Stimulated activated CD4-positive, alpha-beta T cell treated with anti-CD3 and anti-CD28 coated beads, Interleukin-4, amount 100 ng/mL, for 4 hours (primary cell): ENCODE measurements around the gene OR8H2.
"Not testable (repeated sequence)": the region's sequence is repeated elsewhere in the genome, so short reads cannot be mapped to it uniquely, and the experiment has no call there.

ENCODE experiments used
- DNase-seq, 2 experiments: peaks; one replicate each; pipeline ENCODE4 v3.0.0-alpha.2; 2020

OR8H2 gene, protein sequence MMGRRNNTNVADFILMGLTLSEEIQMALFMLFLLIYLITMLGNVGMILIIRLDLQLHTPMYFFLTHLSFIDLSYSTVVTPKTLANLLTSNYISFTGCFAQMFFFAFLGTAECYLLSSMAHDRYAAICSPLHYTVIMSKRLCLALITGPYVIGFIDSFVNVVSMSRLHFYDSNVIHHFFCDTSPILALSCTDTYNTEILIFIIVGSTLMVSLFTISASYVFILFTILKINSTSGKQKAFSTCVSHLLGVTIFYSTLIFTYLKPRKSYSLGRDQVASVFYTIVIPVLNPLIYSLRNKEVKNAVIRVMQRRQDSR

DNA sequence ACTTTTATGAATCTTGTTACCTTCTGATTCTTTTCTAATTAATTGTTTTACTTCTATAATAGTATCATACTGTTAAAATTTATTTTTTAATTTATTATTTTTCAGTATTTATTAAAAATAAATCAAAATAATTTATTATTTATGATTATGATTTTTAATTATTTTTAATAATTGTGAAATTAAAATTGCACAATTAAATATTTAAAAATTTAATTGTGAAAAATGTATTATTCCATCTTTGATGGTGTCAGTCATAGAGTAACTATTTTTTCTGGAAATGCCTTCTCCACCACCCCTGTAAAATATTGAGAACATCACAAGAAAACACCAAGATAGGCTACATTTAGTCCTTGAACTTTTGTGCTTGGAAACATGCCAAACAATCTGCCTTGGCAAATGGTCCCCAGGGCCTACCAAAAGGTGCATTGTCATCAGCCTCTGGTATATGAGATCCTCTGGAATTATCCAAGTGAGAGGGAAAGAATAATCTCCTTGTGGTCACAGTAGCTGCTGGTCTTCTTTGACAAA is at the start of gene OR8H2:
Gene OR8H2, plus strand, starts transcription at position 478 of the 528 bp plus-strand sequence. CDS start 1,356 bp downstream, outside the sequence.
- DNase-seq: no peak

DNA sequence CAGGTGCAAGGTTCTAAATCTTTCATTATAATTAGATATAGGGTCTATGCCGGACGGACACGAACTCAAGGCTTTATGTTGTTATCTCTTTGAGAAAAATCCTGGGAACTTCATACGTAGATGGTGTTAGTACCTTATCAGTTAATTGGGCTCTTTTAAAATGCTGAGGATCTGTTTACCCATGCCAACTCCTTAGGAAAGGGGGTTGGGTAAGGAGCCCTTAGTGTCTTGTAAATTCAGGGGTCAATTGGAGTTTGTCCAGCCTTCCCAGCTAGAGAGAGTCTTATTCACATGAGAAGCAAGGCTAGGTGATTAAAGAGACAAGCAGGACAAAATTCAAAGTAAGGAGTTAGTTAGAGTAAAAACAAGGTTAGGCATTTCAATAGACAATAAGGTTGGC is 47.1 kb upstream of the OR8H2 start:
- DNase-seq: not testable (repeated sequence)

DNA sequence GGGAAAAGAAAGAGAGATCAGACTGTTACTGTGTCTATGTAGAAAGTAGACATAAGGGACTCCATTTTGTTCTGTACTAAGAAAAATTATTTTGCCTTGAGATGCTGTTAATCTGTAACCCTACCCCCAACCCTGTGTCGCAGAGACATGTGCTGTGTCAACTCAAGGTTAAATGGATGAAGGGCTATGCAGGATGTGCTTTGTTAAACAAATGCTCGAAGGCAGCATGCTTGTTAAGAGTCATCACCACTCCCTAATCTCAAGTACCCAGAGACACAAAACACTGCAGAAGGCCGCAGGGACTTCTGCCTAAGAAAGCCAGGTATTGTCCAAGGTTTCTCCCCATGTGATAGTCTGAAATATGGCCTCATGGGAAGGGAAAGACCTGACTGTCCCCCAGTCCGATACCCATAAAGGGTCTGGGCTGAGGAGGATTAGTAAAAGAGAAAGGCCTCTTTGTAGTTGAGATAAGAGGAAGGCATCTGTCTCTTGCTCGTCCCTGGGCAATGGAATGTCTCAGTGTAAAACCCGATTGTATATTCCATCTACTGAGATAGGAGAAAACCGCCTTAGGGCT is 45.7 kb upstream of the OR8H2 start:
- DNase-seq: not testable (repeated sequence)

DNA sequence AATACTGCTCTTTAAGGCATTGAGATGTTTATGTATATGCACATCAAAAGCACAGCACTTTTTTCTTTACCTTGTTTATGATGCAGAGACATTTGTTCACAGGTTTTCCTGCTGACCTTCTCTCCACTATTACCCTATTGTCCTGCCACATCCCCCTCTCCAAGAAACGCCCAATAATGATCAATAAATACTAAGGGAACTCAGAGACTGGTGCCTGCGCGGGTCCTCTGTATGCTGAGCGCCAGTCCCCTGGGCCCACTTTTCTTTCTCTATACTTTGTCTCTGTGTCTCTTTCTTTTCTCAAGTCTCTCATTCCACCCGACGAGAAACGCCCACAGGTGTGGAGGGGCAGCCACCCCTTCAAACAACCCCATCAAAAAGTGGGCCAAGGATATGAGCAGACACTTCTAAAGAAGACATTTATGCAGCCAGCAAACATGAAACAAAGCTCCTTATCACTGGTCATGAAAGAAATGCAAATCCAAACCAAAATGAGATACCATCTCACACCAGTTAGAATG is 45.2 kb upstream of the OR8H2 start:
- not testable (repeated sequence) for DNase-seq

DNA sequence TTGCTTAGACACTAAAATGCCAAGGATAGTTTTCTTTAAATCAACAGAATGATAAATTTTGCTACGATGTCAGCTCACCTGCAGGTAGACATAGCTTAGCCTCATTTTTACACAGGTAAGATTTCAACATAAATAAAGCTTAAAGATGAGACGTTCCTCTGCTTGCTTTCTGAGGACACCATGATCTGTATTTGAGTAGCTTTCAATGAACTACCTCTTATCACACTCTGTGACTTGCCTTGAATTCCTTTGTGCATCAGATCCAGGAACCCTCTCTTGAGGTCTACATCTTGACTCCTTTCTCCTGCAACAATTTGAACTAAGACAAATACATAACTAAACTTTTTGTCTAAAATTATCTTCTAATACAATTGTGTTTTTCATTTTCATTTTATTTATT is 36.5 kb upstream of the OR8H2 start:
- DNase-seq: no peak

DNA sequence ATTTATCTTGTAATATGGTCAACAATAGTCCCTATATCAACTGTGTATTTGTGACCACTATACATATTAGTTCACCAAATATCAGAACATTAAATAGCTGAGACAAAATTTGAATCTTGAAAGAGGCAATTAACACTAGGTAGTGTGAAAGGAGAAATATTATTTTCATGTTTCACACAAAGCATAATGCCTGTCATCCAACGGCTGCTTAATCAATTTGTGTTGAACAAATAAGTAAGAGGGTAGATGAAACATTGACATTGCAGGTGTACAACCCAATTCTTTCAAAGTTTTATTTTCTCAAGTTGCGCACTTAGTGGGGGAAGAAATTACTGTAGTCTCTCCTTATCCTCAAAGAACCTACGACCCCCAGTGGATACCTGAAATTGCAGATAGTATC is 13.8 kb upstream of the OR8H2 start:
- no peak for DNase-seq

DNA sequence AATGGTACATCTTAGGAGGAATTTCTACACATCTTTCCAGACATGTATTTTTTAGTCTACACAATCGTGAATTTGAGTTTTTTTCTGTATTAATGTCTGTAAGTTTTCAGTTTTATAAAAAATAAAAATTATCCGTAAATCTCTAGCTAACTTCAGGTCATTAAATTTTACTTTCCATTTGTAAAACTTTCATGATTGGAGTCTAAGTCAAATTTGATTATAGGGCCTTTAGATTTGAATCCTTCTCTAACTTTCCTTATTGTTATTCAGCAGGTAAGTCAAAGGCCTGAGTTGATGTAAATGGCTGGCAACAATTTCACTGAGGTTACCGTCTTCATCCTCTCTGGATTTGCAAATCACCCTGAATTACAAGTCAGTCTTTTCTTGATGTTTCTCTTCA is 10.5 kb upstream of the OR8H2 start, which contains the start of gene OR8I2:
Gene OR8I2, plus strand, starts transcription at position 301 of the 400 bp plus-strand sequence. Its CDS starts 0 bp downstream, at position 301.
- DNase-seq: no peak

DNA sequence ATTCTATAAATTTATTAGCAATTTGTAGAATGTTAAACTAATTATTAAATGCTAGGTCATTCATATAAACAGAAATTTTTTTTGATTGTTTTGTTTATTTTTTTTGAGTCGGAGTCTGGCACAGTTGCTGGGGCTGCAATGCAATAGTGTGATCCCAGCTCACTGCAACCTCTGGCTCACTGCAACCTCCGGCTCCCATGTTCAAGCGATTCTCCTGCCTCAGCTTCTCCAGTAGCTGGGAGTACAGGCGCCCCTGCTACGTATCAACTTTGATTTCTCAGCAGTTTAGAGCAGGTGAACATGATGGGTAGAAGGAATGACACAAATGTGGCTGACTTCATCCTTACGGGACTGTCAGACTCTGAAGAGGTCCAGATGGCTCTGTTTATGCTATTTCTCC is 18.6 kb downstream of the OR8H2 start, which contains the start of gene OR8H3:
Gene OR8H3, plus strand, starts transcription at position 301 of the 400 bp plus-strand sequence. Its CDS starts 0 bp downstream, at position 301.
- no peak for DNase-seq

DNA sequence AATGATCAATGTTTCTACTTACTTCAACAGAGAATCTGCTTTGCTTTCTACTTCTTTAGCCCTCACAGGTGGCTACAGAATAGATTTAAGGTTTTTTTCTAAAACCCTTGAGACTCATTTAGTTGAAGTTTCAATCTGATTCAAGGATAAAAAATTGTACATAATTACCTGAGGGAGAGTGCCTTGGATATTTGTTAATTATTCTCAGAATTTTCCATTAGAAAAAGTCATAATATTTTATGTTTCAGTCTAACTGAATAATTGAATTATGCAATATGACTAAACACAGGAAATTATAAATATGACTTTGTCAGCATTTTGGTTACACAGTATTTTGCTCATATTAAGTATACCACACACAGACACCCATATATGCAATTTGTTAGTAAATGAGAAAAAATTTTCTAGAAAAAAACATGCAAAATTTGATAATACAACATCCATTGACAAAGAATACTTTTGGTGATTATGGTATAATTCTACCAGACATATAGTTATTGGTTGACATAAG is 36.7 kb downstream of the OR8H2 start, which contains the start of gene OR8J3:
Gene OR8J3, minus strand, starts transcription at position 51 of the 511 bp plus-strand sequence. CDS start 2,483 bp downstream, outside the sequence.
- no peak for DNase-seq

DNA sequence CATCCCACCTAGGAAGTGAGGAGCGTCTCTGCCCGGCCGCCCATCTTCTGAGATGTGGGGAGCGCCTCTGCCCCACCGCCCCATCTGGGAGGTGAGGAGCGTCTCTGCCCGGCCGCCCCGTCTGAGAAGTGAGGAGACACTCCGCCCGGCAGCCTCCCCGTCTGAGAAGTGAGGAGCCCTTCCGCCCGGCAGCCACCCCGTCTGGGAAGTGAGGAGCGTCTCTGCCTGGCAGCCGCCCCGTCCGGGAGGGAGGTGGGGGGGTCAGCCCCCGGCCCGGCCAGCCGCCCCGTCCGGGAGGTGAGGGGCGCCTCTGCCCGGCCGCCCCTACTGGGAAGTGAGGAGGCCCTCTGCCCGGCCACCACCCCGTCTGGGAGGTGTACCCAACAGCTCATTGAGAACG is 40.2 kb downstream of the OR8H2 start:
- DNase-seq: not testable (repeated sequence)

DNA sequence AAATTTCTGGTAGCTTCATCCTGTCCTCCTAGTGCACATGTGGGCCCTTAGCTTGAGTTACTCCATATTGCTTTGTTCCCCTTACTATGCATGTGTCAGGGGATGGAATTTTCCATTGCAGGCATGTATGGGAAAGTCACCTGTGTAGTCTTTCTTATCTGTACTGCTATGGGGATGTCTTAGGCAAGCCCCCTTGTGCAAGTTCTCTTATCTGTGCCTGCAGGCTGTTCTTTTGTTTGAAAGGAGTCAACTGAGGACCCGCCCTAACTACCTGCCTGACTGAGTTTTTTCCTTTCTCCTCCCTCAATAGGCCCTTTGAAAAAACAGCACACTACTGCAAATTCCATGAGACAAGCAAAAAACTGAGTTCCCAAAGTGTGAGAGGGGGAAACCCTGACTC is 47.9 kb downstream of the OR8H2 start:
- no peak for DNase-seq

DNA sequence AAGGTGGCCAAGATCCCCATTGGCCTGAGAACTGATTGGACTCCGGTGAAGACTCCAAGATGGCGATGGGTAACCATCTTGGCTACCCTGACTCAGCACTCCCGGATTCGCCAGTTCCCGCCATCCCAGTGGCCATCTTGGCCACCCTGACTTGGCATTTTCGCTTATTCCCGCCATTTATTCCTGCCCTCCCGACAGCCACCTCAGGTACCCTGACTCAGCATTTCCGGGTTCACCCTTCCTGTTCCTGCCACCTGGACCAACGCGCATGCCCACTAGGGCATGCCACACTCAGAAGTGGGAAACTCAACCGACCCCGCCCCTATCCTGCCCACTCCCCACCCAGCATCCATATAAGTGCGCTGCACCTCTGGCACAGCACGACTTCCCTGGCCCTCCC is 48.8 kb downstream of the OR8H2 start:
- DNase-seq: no peak
